ENCODE measurements around the gene RUVBL2.
A peak's percentile ranks its signal among the peaks of the same experiment; 100 is the strongest.

Gene RUVBL2

GRCh38 chr19:48989701-48990291 lies 3.9 kb upstream of the RUVBL2 start:
- no peak for DNase-seq (ENCODE audit: low read depth)

GRCh38 chr19:48990400-48990799 lies 3.3 kb upstream of the RUVBL2 start:
- DNase-seq (ENCODE audit: low read depth), result no peak

GRCh38 chr19:48991011-48991609 lies 2.6 kb upstream of the RUVBL2 start:
- DNase-seq (ENCODE audit: low read depth), result no peak

GRCh38 chr19:48991873-48992580 lies 1.7 kb upstream of the RUVBL2 start:
- DNase-seq (ENCODE audit: low read depth), result no peak

- DNase-seq (ENCODE audit: low read depth), result no peak
Measured at GRCh38 chr19:48992581-48993174, 1.0 kb upstream of the RUVBL2 start.

GRCh38 chr19:48994035-48994386 lies 324 bp downstream of the RUVBL2 start:
- no peak for DNase-seq (ENCODE audit: low read depth)

- peak; percentile 25 for DNase-seq (ENCODE audit: low read depth)
Measured at GRCh38 chr19:48997972-48998371, 4.3 kb downstream of the RUVBL2 start.

GRCh38 chr19:48999481-49000325 lies 6.0 kb downstream of the RUVBL2 start:
- peak; percentile 54 for DNase-seq (ENCODE audit: low read depth)

- DNase-seq (ENCODE audit: low read depth), result no peak
Measured at GRCh38 chr19:49004133-49004532, 10.4 kb downstream of the RUVBL2 start.

- DNase-seq (ENCODE audit: low read depth), result no peak
Measured at GRCh38 chr19:49004964-49005614, 11.4 kb downstream of the RUVBL2 start.

- no peak for DNase-seq (ENCODE audit: low read depth)
Measured at GRCh38 chr19:49006905-49007304, 13.2 kb downstream of the RUVBL2 start.

- no peak for DNase-seq (ENCODE audit: low read depth)
Measured at GRCh38 chr19:49009828-49010227, 16.1 kb downstream of the RUVBL2 start.

- DNase-seq (ENCODE audit: low read depth), result no peak
Measured at GRCh38 chr19:49010453-49010852, 16.8 kb downstream of the RUVBL2 start.

- DNase-seq (ENCODE audit: low read depth), result no peak
Measured at GRCh38 chr19:49011194-49011593, 17.5 kb downstream of the RUVBL2 start.

- no peak for DNase-seq (ENCODE audit: low read depth)
Measured at GRCh38 chr19:49014123-49014869, 20.6 kb downstream of the RUVBL2 start.

- no peak for DNase-seq (ENCODE audit: low read depth)
Measured at GRCh38 chr19:49014870-49015255, 21.2 kb downstream of the RUVBL2 start.

- DNase-seq (ENCODE audit: low read depth), result no peak
Measured at GRCh38 chr19:49016067-49016839, 22.6 kb downstream of the RUVBL2 start.

- no peak for DNase-seq (ENCODE audit: low read depth)
Measured at GRCh38 chr19:49017041-49017665, 23.5 kb downstream of the RUVBL2 start, which contains the start of gene LHB. TSS of gene LHB (minus strand) at chr19:49017091. CDS start at chr19:49017081, 10 bp downstream.

GRCh38 chr19:49017666-49018351 lies 24.1 kb downstream of the RUVBL2 start:
- peak; percentile 30 for DNase-seq (ENCODE audit: low read depth)

All from activated gamma-delta T cell treated with anti-CD3 and anti-CD28 coated beads, Interleukin-2, amount 50 U/mL, for 16 hours (primary cell).